HEK293 (cell line): ENCODE results near the gene DLX5.
A peak's percentile ranks its signal among the peaks of the same experiment; 100 is the strongest.

Experiments used
- CTCF ChIA-PET: fragments of 350-600 bp; formaldehyde crosslinking; extraction: SDS; loops from one replicate; lab custom pipeline; 2021; ENCODE audit warnings: antibody characterized with exemption; lab: Yijun Ruan, JAX
- POLR2A ChIA-PET: fragments of 300-600 bp; formaldehyde crosslinking; extraction: SDS; loops from one replicate; lab custom pipeline; 2020; ENCODE audit warnings: antibody characterized with exemption, inconsistent platforms; lab: Yijun Ruan, JAX
- H3K27ac ChIP-seq: fragments of 200-500 bp; sonication (Bioruptor generic); 2 replicates; pipeline ENCODE4 v1.5.1; 2014; ENCODE audit warnings: low read depth, low read length, control low read depth, inconsistent platforms; ENCODE audit errors: extremely low read depth
- H3K36me3 ChIP-seq, 2 experiments: fragments of 200-500 bp in 1 of 2; sonication (Bioruptor generic) in 1 of 2; 1 replicate in 1 of 2; 2 replicates in 1 of 2; pipeline ENCODE4 v1.5.1; 2014 to 2017; ENCODE audit warnings: inconsistent platforms in 2 of 2, low read length in 2 of 2; ENCODE audit not compliant: control insufficient read depth in 2 of 2, insufficient read depth in 1 of 2
- H3K4me1 ChIP-seq: fragments of 200-500 bp; sonication (Bioruptor generic); 2 replicates; pipeline ENCODE4 v1.5.1; 2014; ENCODE audit warnings: mild to moderate bottlenecking, low read length, inconsistent platforms; ENCODE audit not compliant: control insufficient read depth, insufficient read depth
- H3K4me3 ChIP-seq: 2 replicates; pipeline ENCODE4 v1.5.1; 2011; ENCODE audit warnings: low read depth, mild to moderate bottlenecking, control low read depth, low read length, moderate library complexity
- H3K9me3 ChIP-seq: fragments of 200-500 bp; sonication (Bioruptor generic); 2 replicates; pipeline ENCODE4 v1.5.1; 2014; ENCODE audit warnings: low read depth, low read length, inconsistent platforms; ENCODE audit not compliant: control insufficient read depth, insufficient read depth
- MZF1 ChIP-seq: fragments of 450-650 bp; formaldehyde crosslinking; IDR thresholded peaks from 2 replicates; pipeline ENCODE4 v1.5.1; 2017; ENCODE audit warnings: missing biosample characterization, missing genetic modification characterization, borderline replicate concordance
- OSR2 ChIP-seq: fragments of 450-650 bp; formaldehyde crosslinking; IDR thresholded peaks from 2 replicates; pipeline ENCODE4 v1.5.1; 2016; ENCODE audit warnings: missing biosample characterization, missing genetic modification characterization
- TCF7L2 ChIP-seq: IDR thresholded peaks from 2 replicates; pipeline ENCODE4 v1.6.1; 2011; ENCODE audit warnings: low read depth, mild to moderate bottlenecking, inconsistent platforms, low read length, moderate library complexity, borderline replicate concordance
- TSHZ1 ChIP-seq: fragments of 450-650 bp; formaldehyde crosslinking; IDR thresholded peaks from 2 replicates; pipeline ENCODE4 v1.5.1; 2016; ENCODE audit warnings: missing biosample characterization, missing genetic modification characterization, borderline replicate concordance
- ZBTB48 ChIP-seq: fragments of 450-650 bp; formaldehyde crosslinking; IDR thresholded peaks from 2 replicates; pipeline ENCODE4 v1.5.1; 2016; ENCODE audit warnings: missing biosample characterization, missing genetic modification characterization
- ZNF132 ChIP-seq: fragments of 450-650 bp; formaldehyde crosslinking; IDR thresholded peaks from 2 replicates; pipeline ENCODE4 v1.5.1; 2017; ENCODE audit warnings: missing biosample characterization, missing genetic modification characterization, borderline replicate concordance
- ZNF274 ChIP-seq, 2 experiments: fragments of 200-500 bp in 1 of 2; fragments of 450-650 bp in 1 of 2; sonication (Bioruptor generic) in 1 of 2; formaldehyde crosslinking in 1 of 2; IDR thresholded peaks; 2 replicates each; pipeline versions ENCODE4 v1.5.1 to v1.6.1; 2014 to 2016; ENCODE audit warnings: borderline replicate concordance in 1 of 2, inconsistent platforms in 1 of 2, low read length in 1 of 2, missing biosample characterization in 1 of 2, missing genetic modification characterization in 1 of 2
- ZNF292 ChIP-seq: fragments of 450-650 bp; formaldehyde crosslinking; IDR thresholded peaks from 2 replicates; pipeline ENCODE4 v1.5.1; 2016; ENCODE audit warnings: low read depth, missing biosample characterization, missing genetic modification characterization, borderline replicate concordance
- ZNF302 ChIP-seq: fragments of 450-650 bp; formaldehyde crosslinking; IDR thresholded peaks from 2 replicates; pipeline ENCODE4 v1.5.1; 2016; ENCODE audit warnings: missing biosample characterization, missing genetic modification characterization, low read depth
- ZNF596 ChIP-seq: fragments of 450-650 bp; IDR thresholded peaks from 2 replicates; pipeline ENCODE4 v1.5.0; 2018; ENCODE audit warnings: missing biosample characterization, mild to moderate bottlenecking, missing genetic modification characterization, moderate library complexity

Gene DLX5

GRCh38 chr7:97020601-97020995 is 4.0 kb downstream of the DLX5 start:
- ChIA-PET CTCF (interaction anchor here (1.2 kb wide), 1 partner anchor 17 kb away, joined by 3 read pairs; no protein-coding TSS in a partner anchor), POLR2A (interaction anchor here (2.3 kb wide), 1 partner anchor 15 kb away, joined by 6 read pairs; the partner anchor contains the start of gene DLX6)
- Histone ChIP-seq H3K9me3 (no peaks in the 10 kb centered on the region), H3K4me3 (no peak overlapping the region), H3K27ac (no peak overlapping the region), H3K4me1 (peaks cover 3% of the 10 kb centered on the region; the same call in 1 of the 2 replicates), H3K36me3 (peaks cover 0 to 3% of the 10 kb centered on the region in 2 experiments; a peak in 1 of 3 replicates)
- TF ChIP-seq TSHZ1 (tag by site-specific recombination) (no peak), OSR2 (tag by site-specific recombination) (no peak)

GRCh38 chr7:97019710-97020225 is 4.9 kb downstream of the DLX5 start:
- Histone ChIP-seq H3K4me3 (no peak overlapping the region), H3K27ac (no peak overlapping the region), H3K4me1 (peaks cover 8% of the 10 kb centered on the region; the same call in 1 of the 2 replicates), H3K36me3 (peaks cover 0 to 3% of the 10 kb centered on the region in 2 experiments; a peak in 1 of 3 replicates), H3K9me3 (no peaks in the 10 kb centered on the region)
- ChIA-PET POLR2A (interaction anchor here (2.3 kb wide), 1 partner anchor 14 kb away, joined by 6 read pairs; the partner anchor contains the start of gene DLX6), CTCF (interaction anchor here (0.7 to 1.2 kb wide), 3 partner anchors 17 to 604 kb away, joined by 3 read pairs; no protein-coding TSS in a partner anchor)
- TF ChIP-seq ZNF274 (IDR thresholded peaks at IDR 0.05; ENCODE audit: low read length) (no peak), ZNF274 (tag by site-specific recombination; IDR thresholded peaks at IDR 0.05; ENCODE audit: borderline replicate concordance) (no peak), TCF7L2 (no peak), ZBTB48 (tag by site-specific recombination) (no peak), ZNF302 (tag by site-specific recombination) (no peak)

GRCh38 chr7:97018791-97019531 is 5.7 kb downstream of the DLX5 start:
- no peaks in the 10 kb centered on the region for H3K9me3 ChIP-seq
- TF ChIP-seq ZNF132, result no peak
- peak; percentile 78; the same call in 1 of the 2 replicates for TF ChIP-seq ZNF596 (tag by site-specific recombination)
- H3K36me3 ChIP-seq, result peaks cover 0 to 3% of the 10 kb centered on the region in 2 experiments; a peak in 1 of 3 replicates
- H3K4me3 ChIP-seq, result no peak overlapping the region
- H3K27ac ChIP-seq, result no peak overlapping the region
- ChIA-PET CTCF (interaction anchor here (0.6 to 1.2 kb wide), 5 partner anchors 9 to 604 kb away, joined by 3 to 4 read pairs (median 3); no protein-coding TSS in a partner anchor), POLR2A (interaction anchor here (2.3 kb wide), 1 partner anchor 14 kb away, joined by 6 read pairs; the partner anchor contains the start of gene DLX6)
- peaks cover 8% of the 10 kb centered on the region; the same call in 1 of the 2 replicates for H3K4me1 ChIP-seq

GRCh38 chr7:97018126-97018601 is 6.5 kb downstream of the DLX5 start:
- Histone ChIP-seq H3K27ac (no peak overlapping the region), H3K4me3 (no peak overlapping the region), H3K9me3 (no peaks in the 10 kb centered on the region), H3K36me3 (peaks cover 0 to 3% of the 10 kb centered on the region in 2 experiments; a peak in 1 of 3 replicates), H3K4me1 (peaks cover 8% of the 10 kb centered on the region; the same call in 1 of the 2 replicates)
- TF ChIP-seq MZF1 (tag by site-specific recombination), result 0 out of 2 replicates have a peak, but pooled peaks have one; percentile 23
- TF ChIP-seq ZNF292 (tag by site-specific recombination), result no peak
- POLR2A ChIA-PET, result interaction anchor here (3.6 kb wide), 1 partner anchor 12 kb away, joined by 44 read pairs; the partner anchor contains the start of gene DLX6
- CTCF ChIA-PET, result interaction anchor here (0.6 to 1.0 kb wide), 2 partner anchors 9 to 46 kb away, joined by 3 read pairs; no protein-coding TSS in a partner anchor
